Neuronal stem cell (in vitro differentiated cells): Measurements from ENCODE around the gene B3GALT4.

Experiments used
- DNase-seq: peaks from one replicate; pipeline ENCODE4 v3.0.0-alpha.2; 2013; ENCODE audit warnings: low spot score
- H2AFZ ChIP-seq: one replicate; pipeline ENCODE4 v1.6.1; 2013; ENCODE audit warnings: mild to moderate bottlenecking, low read length, inconsistent platforms
- H2AK5ac ChIP-seq: 2 replicates; pipeline ENCODE4 v1.6.1; 2013; ENCODE audit warnings: low read depth, mild to moderate bottlenecking, inconsistent platforms, low read length, moderate library complexity, mixed read lengths
- H2BK120ac ChIP-seq: 2 replicates; pipeline ENCODE4 v1.6.1; 2013; ENCODE audit warnings: low read depth, mild to moderate bottlenecking, inconsistent platforms, low read length, moderate library complexity, mixed read lengths
- H2BK12ac ChIP-seq: one replicate; pipeline ENCODE4 v1.6.1; 2013; ENCODE audit warnings: low read length, inconsistent platforms
- H2BK15ac ChIP-seq: 2 replicates; pipeline ENCODE4 v1.6.1; 2013; ENCODE audit warnings: mild to moderate bottlenecking, low read length, inconsistent platforms, mixed read lengths
- H2BK5ac ChIP-seq: one replicate; pipeline ENCODE4 v1.6.1; 2013; ENCODE audit warnings: inconsistent platforms, mild to moderate bottlenecking, low read length, moderate library complexity
- H3K14ac ChIP-seq: one replicate; pipeline ENCODE4 v1.6.1; 2013; ENCODE audit warnings: low read length, inconsistent platforms
- H3K18ac ChIP-seq: 2 replicates; pipeline ENCODE4 v1.6.1; 2013; ENCODE audit warnings: low read length, inconsistent platforms
- H3K23ac ChIP-seq: 2 replicates; pipeline ENCODE4 v1.6.1; 2013; ENCODE audit warnings: low read depth, mild to moderate bottlenecking, mixed read lengths, low read length, inconsistent platforms; ENCODE audit not compliant: poor library complexity
- H3K27ac ChIP-seq: replicated peaks from 3 replicates; pipeline ENCODE4 v1.5.1; 2013; ENCODE audit warnings: low read length, inconsistent platforms
- H3K27me3 ChIP-seq, 3 experiments: 2 replicates each; pipeline ENCODE4 v1.6.1; 2013; ENCODE audit warnings: low read length in 3 of 3, mild to moderate bottlenecking in 2 of 3, inconsistent platforms in 1 of 3, low read depth in 1 of 3, mixed read lengths in 1 of 3, moderate library complexity in 1 of 3; ENCODE audit not compliant: control insufficient read depth in 3 of 3, insufficient read depth in 3 of 3
- H3K36me3 ChIP-seq, 2 donors: replicated peaks in 1 of 2; 2 replicates each; pipeline ENCODE4 v1.6.1; 2013; ENCODE audit warnings: low read length in 2 of 2; ENCODE audit not compliant: control insufficient read depth in 2 of 2, insufficient read depth in 2 of 2
- H3K4ac ChIP-seq: 2 replicates; pipeline ENCODE4 v1.6.1; 2013; ENCODE audit warnings: inconsistent platforms, mild to moderate bottlenecking, low read length, moderate library complexity
- H3K4me1 ChIP-seq, 2 donors: 1 replicate in 1 of 2; 2 replicates in 1 of 2; pipeline ENCODE4 v1.6.1; 2013; ENCODE audit warnings: low read length in 2 of 2, low read depth in 1 of 2; ENCODE audit not compliant: control insufficient read depth in 2 of 2, insufficient read depth in 1 of 2
- H3K4me2 ChIP-seq: one replicate; pipeline ENCODE4 v1.6.1; 2013; ENCODE audit warnings: mild to moderate bottlenecking, low read length, inconsistent platforms; ENCODE audit not compliant: insufficient read depth, poor library complexity, severe bottlenecking
- H3K4me3 ChIP-seq, 2 donors: 2 replicates each; pipeline ENCODE4 v1.5.1; 2013; ENCODE audit warnings: low read length in 2 of 2, mild to moderate bottlenecking in 2 of 2, inconsistent platforms in 1 of 2, moderate library complexity in 1 of 2
- H3K79me1 ChIP-seq: one replicate; pipeline ENCODE4 v1.6.1; 2013; ENCODE audit warnings: low read depth, mild to moderate bottlenecking, inconsistent platforms, low read length, moderate library complexity
- H3K9ac ChIP-seq: one replicate; pipeline ENCODE4 v1.6.1; 2013; ENCODE audit warnings: mild to moderate bottlenecking, low read depth, low read length, inconsistent platforms; ENCODE audit not compliant: poor library complexity
- H3K9me3 ChIP-seq, 2 donors: replicated peaks in 1 of 2; 2 replicates each; pipeline versions ENCODE3 to v1.6.1; 2013; ENCODE audit warnings: low read length in 2 of 2, mild to moderate bottlenecking in 2 of 2, inconsistent platforms in 1 of 2, low read depth in 1 of 2, mixed read lengths in 1 of 2, moderate library complexity in 1 of 2; ENCODE audit not compliant: control insufficient read depth in 2 of 2, insufficient read depth in 1 of 2
- H4K8ac ChIP-seq: one replicate; pipeline ENCODE4 v1.6.1; 2013; ENCODE audit warnings: low read depth, mild to moderate bottlenecking, inconsistent platforms, low read length, moderate library complexity
- H4K91ac ChIP-seq: one replicate; pipeline ENCODE4 v1.6.1; 2013; ENCODE audit warnings: low read length, low read depth, mild to moderate bottlenecking, inconsistent platforms; ENCODE audit not compliant: poor library complexity
- WGBS, 2 donors: extraction: QIAGEN DNeasy Blood & Tissue Kit; methylation state at CpG; one replicate each; pipeline ENCODE4 v1.1.7; 2013; ENCODE audit warnings: missing lambda C conversion rate in 2 of 2, mixed read lengths in 1 of 2; ENCODE audit not compliant: insufficient read length in 2 of 2, insufficient replicate concordance in 1 of 2; ENCODE audit errors: extremely low coverage in 2 of 2; 5-methylcytosine and 5-hydroxymethylcytosine counted together

B3GALT4 gene

GRCh38 chr6:33317669-33318425 lies 40.9 kb downstream of the B3GALT4 start, which contains the start of gene ZBTB22:
Gene ZBTB22 (minus strand): TSS chr6:33317744. CDS start chr6:33316916, 828 bp downstream.
- peak; percentile 100 for DNase-seq
- Histone ChIP-seq H3K9me3 (no peaks in the 10 kb centered on the region), H2BK120ac (no peak within 1 kb of the TSS), H3K14ac (no peak within 1 kb of the TSS), H4K91ac (no peak within 1 kb of the TSS), H3K9ac (peak within 1 kb of the TSS; percentile 63), H2AK5ac (peak within 1 kb of the TSS; percentile 19), H3K4me1 (peaks cover 23 to 39% of the 10 kb centered on the region in 2 donors), H3K4me3 (peak within 1 kb of the TSS; percentile 53 to 87), H3K18ac (peak within 1 kb of the TSS; percentile 66), H3K27ac (peak within 1 kb of the TSS; percentile 95), H3K4me2 (peak within 1 kb of the TSS; percentile 70), H4K8ac (no peak within 1 kb of the TSS), H3K36me3 (peaks cover 30 to 50% of the 10 kb centered on the region in 2 donors), H2BK5ac (no peak within 1 kb of the TSS), H3K4ac (no peak within 1 kb of the TSS), H2AFZ (peak within 1 kb of the TSS; percentile 75), H3K79me1 (peaks cover 10% of the 10 kb centered on the region), H3K27me3 (peaks cover 0 to 6% (median 0%) of the 10 kb centered on the region in 3 experiments), H3K23ac (peak within 1 kb of the TSS; percentile 19), H2BK15ac (peak within 1 kb of the TSS; percentile 16), H2BK12ac (no peak within 1 kb of the TSS)
- WGBS, 2 donors, result no CpG with 5 or more reads among the region's 44 CpGs

GRCh38 chr6:33318426-33319073 lies 41.6 kb downstream of the B3GALT4 start:
- no peak overlapping the region for H3K9ac ChIP-seq
- WGBS, 2 donors, result no CpG with 5 or more reads among the region's 8 CpGs
- H2AFZ ChIP-seq, result peak overlapping the region; percentile 75
- H2BK120ac ChIP-seq, result no peak overlapping the region
- H3K27me3 ChIP-seq, result peaks cover 0 to 3% (median 0%) of the 10 kb centered on the region in 3 experiments
- H3K4me1 ChIP-seq, result peaks cover 24 to 34% of the 10 kb centered on the region in 2 donors
- no peak overlapping the region for H2BK5ac ChIP-seq
- H3K36me3 ChIP-seq, result peaks cover 30 to 50% of the 10 kb centered on the region in 2 donors
- H2AK5ac ChIP-seq, result no peak overlapping the region
- H3K79me1 ChIP-seq, result peaks cover 10% of the 10 kb centered on the region
- no peak overlapping the region for H3K4ac ChIP-seq
- H2BK15ac ChIP-seq, result no peak overlapping the region
- peak overlapping the region; percentile 70 for H3K4me2 ChIP-seq
- no peak overlapping the region for H3K23ac ChIP-seq
- no peak overlapping the region for H3K14ac ChIP-seq
- no peak overlapping the region for H3K18ac ChIP-seq
- no peak overlapping the region for H4K8ac ChIP-seq
- H2BK12ac ChIP-seq, result no peak overlapping the region
- DNase-seq, result no peak
- H3K4me3 ChIP-seq, result peak overlapping the region in 1 of 2 donors; percentile 53
- H3K27ac ChIP-seq, result peak overlapping the region; percentile 95
- no peak overlapping the region for H4K91ac ChIP-seq
- no peaks in the 10 kb centered on the region for H3K9me3 ChIP-seq

- no CpG with 5 or more reads among the region's 3 CpGs for WGBS, 2 donors
- no peak overlapping the region for H4K91ac ChIP-seq
- no peak overlapping the region for H4K8ac ChIP-seq
- no peak overlapping the region for H2BK5ac ChIP-seq
- no peak overlapping the region for H3K14ac ChIP-seq
- no peak overlapping the region for H3K4me2 ChIP-seq
- H2BK15ac ChIP-seq, result no peak overlapping the region
- DNase-seq, result no peak
- peaks cover 23 to 33% of the 10 kb centered on the region in 2 donors for H3K4me1 ChIP-seq
- H2AFZ ChIP-seq, result no peak overlapping the region
- H3K9me3 ChIP-seq, result no peaks in the 10 kb centered on the region
- H3K27ac ChIP-seq, result no peak overlapping the region
- H2AK5ac ChIP-seq, result no peak overlapping the region
- peaks cover 8% of the 10 kb centered on the region for H3K79me1 ChIP-seq
- no peak overlapping the region for H3K23ac ChIP-seq
- no peak overlapping the region for H3K4ac ChIP-seq
- H3K27me3 ChIP-seq, result no peaks in the 10 kb centered on the region
- no peak overlapping the region for H2BK120ac ChIP-seq
- no peak overlapping the region for H3K4me3 ChIP-seq
- no peak overlapping the region for H2BK12ac ChIP-seq
- H3K9ac ChIP-seq, result no peak overlapping the region
- no peak overlapping the region for H3K18ac ChIP-seq
- H3K36me3 ChIP-seq, result peaks cover 30 to 50% of the 10 kb centered on the region in 2 donors
These were observed 43.0 kb downstream of the B3GALT4 start for GRCh38 chr6:33319939-33320314.
